Measurements from ENCODE around the gene XBP1. TPM values are rescaled to one million over a fixed set of nuclear protein-coding genes. Genes with fewer than 3 reads are reported as not detected.
"Not testable (repeated sequence)": the region's sequence is repeated elsewhere in the genome, so short reads cannot be mapped to it uniquely, and the experiment has no call there.

Gene XBP1
- total RNA-seq, result 97.8 TPM

DNA sequence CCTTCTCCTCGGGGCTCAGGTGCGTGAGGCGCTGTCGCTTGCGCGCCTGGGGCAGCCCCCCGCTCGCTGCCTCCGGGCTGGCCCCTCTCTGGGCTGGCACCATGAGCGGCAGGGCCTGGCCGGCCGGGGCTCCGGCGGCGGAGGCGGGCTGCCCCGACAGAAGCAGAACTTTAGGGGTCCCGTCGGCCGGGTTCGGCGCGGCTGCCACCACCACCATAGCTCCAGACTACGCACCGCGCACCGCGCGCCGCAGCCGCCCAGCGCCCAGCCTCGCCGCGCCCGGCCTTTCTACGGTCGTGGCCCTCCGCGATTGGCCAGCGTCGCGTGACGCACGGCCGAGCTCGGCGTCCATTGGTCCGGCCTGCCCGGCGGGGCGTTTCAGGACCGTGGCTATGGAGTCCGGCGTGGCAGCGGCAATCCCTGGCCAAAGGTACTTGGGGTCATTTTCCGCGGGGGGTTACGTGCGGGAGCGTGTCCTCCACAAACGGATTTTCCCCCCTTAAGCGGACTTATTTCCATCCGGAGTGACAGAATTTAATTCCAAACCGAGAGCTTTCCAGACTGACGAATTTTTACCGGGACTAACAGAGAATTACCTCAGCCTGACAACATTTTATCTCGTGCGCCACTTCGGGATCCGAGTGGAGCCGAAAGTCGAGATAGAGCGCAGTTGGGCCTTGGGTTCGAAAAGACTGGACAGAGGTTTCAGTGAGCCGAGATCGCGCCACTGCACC, at the start of gene XBP1:
TSS of gene XBP1 (minus strand) at position 262 of the 734 bp plus-strand sequence.
- DNase-seq, result peak; percentile 93

GRCh38 chr22:28846994-28847393, 46.6 kb upstream of the XBP1 start:
- no peak for DNase-seq

- DNase-seq, result not testable (repeated sequence)
Measured at GRCh38 chr22:28844277-28844676, 43.9 kb upstream of the XBP1 start.

- DNase-seq, result no peak
Measured at GRCh38 chr22:28843633-28844032, 43.3 kb upstream of the XBP1 start.

DNA sequence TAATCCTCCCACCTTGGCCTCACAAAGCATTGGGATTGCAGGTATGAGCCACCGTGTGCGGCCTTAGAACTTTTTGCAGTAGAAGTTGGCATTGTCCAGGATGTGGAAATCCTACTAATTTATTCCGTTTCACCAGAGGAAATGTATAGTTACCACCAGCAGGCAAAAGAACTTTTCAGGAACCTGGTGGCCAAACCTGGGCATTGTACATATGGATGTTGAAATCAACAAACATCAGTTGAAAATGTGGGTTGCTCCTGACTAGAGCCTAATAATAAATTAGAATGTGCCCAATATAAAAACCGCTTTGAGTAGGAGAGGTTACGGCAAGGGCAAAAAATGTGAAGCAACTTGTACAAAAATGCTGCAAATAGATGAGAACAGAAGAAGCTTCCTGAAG, 40.7 kb upstream of the XBP1 start:
- no peak for DNase-seq

- no peak for DNase-seq
Measured at GRCh38 chr22:28838971-28839370, 38.6 kb upstream of the XBP1 start.

DNA sequence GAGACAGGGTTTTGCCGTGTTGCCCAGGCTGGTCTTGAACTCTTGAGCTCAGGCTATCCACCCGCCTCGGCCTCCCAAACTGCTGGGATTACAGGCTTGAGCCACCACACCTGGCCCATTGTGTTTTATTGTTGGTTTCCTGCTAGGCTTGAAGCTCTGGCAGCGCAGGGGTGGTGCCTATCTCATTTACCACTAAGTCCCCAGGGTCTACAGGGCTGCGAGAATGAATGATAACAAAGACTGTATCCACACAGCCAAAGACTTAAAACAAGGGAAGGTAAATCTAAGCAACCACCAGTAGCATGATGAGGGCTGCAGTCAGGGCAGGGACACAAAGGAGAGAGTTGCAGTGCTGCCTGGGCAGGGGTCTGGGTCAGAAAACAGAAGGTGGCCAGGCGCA, 37.3 kb upstream of the XBP1 start:
- DNase-seq, result no peak

- DNase-seq, result no peak
Measured at GRCh38 chr22:28835630-28836189, 35.3 kb upstream of the XBP1 start.

DNA sequence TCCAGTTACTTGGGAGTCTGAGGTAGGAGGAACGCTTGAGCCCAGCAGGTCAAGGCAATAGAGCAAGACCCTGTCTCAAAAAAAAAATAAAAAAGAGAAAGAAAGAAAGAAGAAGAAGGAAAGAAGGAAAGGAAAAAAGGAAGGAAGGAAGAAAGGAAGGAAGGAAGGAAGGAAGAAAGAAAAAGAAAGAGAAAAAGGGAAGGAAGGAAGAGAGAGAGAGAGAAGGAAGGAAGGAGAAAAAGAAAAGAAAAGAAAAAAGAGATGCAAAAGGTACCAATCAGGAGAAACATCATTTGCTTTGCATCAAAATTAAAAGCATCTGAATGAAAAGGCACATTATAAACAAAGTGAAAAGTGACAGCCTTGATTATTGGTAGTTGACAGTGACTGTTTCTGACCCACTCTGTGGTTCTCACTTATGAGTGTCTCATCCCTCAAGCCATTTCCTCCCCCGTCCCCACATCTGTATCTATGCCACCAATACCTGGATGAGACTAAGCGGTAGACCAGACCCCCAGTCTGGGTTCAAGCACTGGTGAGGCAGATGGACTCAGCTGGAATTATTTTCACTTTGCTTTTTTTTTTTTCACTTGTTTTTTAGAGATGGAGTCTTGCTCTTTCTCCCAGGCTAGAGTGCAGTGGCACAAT, 33.0 kb upstream of the XBP1 start:
- no peak for DNase-seq

GRCh38 chr22:28832731-28833130, 32.4 kb upstream of the XBP1 start:
- DNase-seq, result no peak

DNA sequence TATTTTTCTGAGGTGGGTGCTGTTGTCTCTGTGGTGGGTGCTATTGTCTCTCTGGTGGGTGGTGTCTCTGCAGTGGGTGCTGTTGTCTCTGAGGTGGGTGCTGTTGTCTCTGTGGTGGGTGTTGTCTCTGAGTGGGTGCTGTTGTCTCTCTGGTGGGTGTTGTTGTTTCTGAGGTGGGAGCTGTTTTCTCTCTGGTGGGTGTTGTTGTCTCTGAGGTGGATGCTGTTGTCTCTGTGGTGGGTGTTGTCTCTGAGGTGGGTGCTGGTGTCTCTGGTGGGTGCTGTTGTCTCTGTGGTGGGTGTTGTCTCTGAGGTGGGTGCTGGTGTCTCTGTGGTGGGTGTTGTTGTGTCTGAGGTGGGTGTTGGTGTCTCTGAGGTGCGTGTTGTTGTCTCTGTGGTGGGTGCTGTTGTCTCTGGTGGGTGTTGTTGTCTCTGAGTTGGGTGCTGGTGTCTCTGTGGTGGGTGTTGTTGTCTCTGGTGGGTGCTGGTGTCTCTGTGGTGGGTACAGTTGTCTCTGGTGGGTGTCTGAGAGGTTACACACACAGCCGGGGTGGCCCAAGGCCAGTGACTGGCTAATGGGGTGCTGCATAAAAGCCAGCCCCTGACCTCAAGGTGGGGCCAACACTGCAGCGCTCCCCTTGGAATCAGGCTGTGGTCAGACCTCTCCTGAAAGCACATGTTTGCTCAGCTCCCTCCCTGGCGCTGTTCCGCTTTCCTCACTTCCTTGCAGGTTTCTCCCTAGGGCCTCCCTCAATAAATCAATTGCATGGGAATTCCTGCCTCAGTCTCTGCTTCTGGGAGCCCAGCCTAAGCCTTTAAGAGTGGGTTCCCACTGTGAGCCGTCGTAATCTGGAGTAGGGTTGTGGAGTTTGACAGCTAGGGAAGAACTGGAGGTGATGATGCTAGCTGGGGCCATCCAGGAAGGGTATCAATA, 31.0 kb upstream of the XBP1 start:
- DNase-seq, result no peak

- no peak for DNase-seq
Measured at GRCh38 chr22:28830441-28830840, 30.1 kb upstream of the XBP1 start.

GRCh38 chr22:28829358-28830181, 29.2 kb upstream of the XBP1 start:
- DNase-seq, result peak; percentile 26

DNA sequence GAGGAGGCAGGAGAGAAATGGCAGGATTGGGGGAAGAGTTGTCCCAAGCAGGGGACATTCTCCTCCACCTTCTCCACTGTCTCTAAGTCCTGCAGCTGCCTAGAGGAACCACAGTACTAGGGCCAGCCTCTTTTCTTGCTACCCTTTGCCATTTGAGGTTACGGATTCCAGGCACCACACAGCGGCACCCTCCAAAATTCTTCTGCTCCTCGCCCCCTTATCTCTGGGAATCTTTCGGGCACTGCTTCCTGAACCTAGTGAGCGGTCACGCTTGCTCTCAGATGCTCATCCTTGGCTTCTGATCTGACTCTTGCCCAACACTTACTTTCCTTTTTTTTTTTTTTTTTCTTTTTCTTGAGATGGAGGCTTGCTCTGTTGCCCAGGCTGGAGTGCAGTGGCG, 26.6 kb upstream of the XBP1 start:
- no peak for DNase-seq

DNA sequence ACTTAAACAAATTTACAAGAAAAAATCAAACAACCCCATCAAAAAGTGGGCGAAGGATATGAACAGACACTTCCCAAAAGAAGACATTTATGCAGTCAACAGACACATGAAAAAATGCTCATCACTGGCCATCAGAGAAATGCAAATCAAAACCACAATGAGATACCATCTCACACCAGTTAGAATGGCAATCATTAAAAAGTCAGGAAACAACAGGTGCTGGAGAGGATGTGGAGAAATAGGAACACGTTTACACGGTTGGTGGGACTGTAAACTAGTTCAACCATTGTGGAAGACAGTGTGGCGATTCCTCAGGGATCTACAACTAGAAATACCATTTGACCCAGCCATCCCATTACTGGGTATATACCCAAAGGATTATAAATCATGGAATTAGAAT, 26.1 kb upstream of the XBP1 start:
- not testable (repeated sequence) for DNase-seq

GRCh38 chr22:28824455-28824854, 24.1 kb upstream of the XBP1 start:
- DNase-seq, result not testable (repeated sequence)

DNA sequence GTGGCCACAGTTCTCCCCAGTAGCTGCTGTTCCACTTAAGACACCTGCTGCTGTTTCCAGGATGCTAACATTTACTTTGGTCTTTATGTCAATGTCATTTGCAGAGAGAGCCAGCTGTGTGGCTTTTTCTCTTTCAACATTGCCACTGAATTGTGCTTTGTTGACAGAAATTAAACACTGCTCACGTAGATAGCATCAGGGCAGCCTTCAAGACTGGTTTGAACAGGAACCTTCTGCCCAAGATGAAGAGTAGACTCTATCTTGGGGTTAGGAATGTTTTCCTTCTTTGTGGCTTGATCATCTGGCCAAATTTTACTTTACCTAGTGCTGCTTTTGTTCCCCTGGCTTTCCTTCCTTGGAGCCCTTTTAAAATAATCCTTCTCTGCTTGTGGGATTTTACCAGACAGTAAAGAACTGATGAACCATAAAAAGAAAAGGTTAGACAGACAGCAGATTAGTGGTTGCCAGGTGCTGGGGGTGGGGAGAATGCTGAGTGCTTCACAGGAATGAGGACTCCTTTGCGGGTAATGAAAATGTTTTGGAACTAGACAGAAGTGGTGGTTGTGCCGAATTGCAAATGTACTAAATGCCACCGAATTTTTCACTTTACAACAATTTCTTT, 22.7 kb upstream of the XBP1 start:
- no peak for DNase-seq

DNA sequence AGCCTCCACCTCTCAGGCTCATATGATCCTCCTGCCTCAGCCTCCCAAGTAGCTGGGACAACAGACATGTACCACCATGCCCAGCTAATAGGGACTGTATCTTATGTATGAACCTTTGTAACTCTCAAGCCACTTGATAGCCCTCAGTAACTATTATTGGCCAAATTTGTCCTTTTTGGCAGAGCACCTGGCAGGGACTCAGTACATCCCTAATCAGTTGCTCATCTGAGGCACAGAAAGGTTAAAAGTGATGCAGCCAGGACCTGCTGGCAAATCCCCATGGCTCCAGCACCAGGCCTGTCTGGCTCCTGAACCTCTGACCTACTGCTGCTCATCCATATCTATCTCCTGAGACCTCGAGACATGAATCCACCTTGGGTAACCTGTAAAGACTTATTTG, 21.1 kb upstream of the XBP1 start:
- no peak for DNase-seq

DNA sequence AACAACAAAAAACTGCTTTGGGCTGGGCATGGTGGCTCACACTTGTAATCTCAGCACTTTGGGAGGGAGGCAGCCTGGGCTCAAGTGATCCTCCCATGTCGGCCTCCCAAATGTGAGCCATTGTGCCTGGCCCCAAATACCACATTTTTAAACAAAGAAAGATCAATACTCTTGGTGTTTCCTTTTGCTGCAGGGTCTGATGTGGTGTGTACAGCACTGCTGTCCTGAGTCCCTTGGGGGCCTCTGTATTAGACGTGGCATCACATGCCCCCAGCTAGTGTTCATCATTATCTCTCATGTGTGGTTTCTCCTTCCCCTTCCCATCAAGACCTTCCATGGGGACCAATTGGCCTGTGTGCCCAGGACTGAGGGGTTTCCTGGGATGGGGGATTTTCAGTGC, 20.5 kb upstream of the XBP1 start:
- DNase-seq, result no peak

GRCh38 chr22:28819253-28820096, 19.1 kb upstream of the XBP1 start:
- no peak for DNase-seq

Data from skin of body (tissue), 2 donors.